NCI-H2107 treated with DMSO at 0.1 percent for 48 hours (cell line): Measurements from ENCODE around the gene ARFGAP2.
A peak's percentile ranks its signal among the peaks of the same experiment; 100 is the strongest.

Experiments used
- DNase-seq: peaks from one replicate; lab custom pipeline; 2025; ENCODE audit not compliant: unreplicated experiment; lab: John Stamatoyannopoulos, UW

Gene ARFGAP2

GRCh38 chr11:47171856-47172255 lies 4.8 kb downstream of the ARFGAP2 start:
- no peak for DNase-seq

- DNase-seq: no peak
Measured at GRCh38 chr11:47171061-47171838, 5.4 kb downstream of the ARFGAP2 start.

- DNase-seq: no peak
Measured at GRCh38 chr11:47166368-47166767, 10.3 kb downstream of the ARFGAP2 start.

GRCh38 chr11:47165253-47165840 lies 11.3 kb downstream of the ARFGAP2 start:
- DNase-seq: no peak

GRCh38 chr11:47164321-47164720 lies 12.4 kb downstream of the ARFGAP2 start:
- DNase-seq: no peak

GRCh38 chr11:47163898-47164297 lies 12.8 kb downstream of the ARFGAP2 start:
- DNase-seq: no peak

GRCh38 chr11:47163193-47163592 lies 13.5 kb downstream of the ARFGAP2 start:
- DNase-seq: no peak

- no peak for DNase-seq
Measured at GRCh38 chr11:47162426-47162825, 14.3 kb downstream of the ARFGAP2 start.

GRCh38 chr11:47161890-47162289 lies 14.8 kb downstream of the ARFGAP2 start:
- DNase-seq: no peak

- DNase-seq: no peak
Measured at GRCh38 chr11:47161134-47161854, 15.4 kb downstream of the ARFGAP2 start.

- DNase-seq: no peak
Measured at GRCh38 chr11:47160753-47161133, 15.9 kb downstream of the ARFGAP2 start.

GRCh38 chr11:47158242-47158641 lies 18.4 kb downstream of the ARFGAP2 start:
- DNase-seq: no peak

GRCh38 chr11:47157805-47158204 lies 18.9 kb downstream of the ARFGAP2 start:
- no peak for DNase-seq

GRCh38 chr11:47156951-47157350 lies 19.7 kb downstream of the ARFGAP2 start:
- no peak for DNase-seq

- DNase-seq: no peak
Measured at GRCh38 chr11:47156333-47156732, 20.3 kb downstream of the ARFGAP2 start.

- DNase-seq: no peak
Measured at GRCh38 chr11:47155879-47156278, 20.8 kb downstream of the ARFGAP2 start.

GRCh38 chr11:47154616-47155570 lies 21.8 kb downstream of the ARFGAP2 start:
- DNase-seq: no peak

- peak; percentile 82 for DNase-seq
Measured at GRCh38 chr11:47152953-47153950, 23.4 kb downstream of the ARFGAP2 start.

- DNase-seq: no peak
Measured at GRCh38 chr11:47152126-47152952, 24.3 kb downstream of the ARFGAP2 start.
